ENCODE data around the gene GFAP.

Gene GFAP

GRCh38 chr17:44908761-44909326 is 6.5 kb downstream of the GFAP start:
- peaks cover 29% of the 10 kb centered on the region for H3K27me3 ChIP-seq (ENCODE audit: control insufficient read depth, insufficient read depth, low read length)
- peaks cover 26% of the 10 kb centered on the region for H3K4me1 ChIP-seq (ENCODE audit: control insufficient read depth, insufficient read depth, low read length)
- no peaks in the 10 kb centered on the region for H3K36me3 ChIP-seq (ENCODE audit: control insufficient read depth, insufficient read depth, low read length)
- H3K9ac ChIP-seq (ENCODE audit: low read length), result no peak overlapping the region
- no peak overlapping the region for H3K4me3 ChIP-seq (ENCODE audit: low read length)
- H3K9me3 ChIP-seq (ENCODE audit: control insufficient read depth, low read length), result no peaks in the 10 kb centered on the region

GRCh38 chr17:44907729-44908470 is 7.4 kb downstream of the GFAP start:
- peaks cover 26% of the 10 kb centered on the region for H3K4me1 ChIP-seq (ENCODE audit: control insufficient read depth, insufficient read depth, low read length)
- H3K27me3 ChIP-seq (ENCODE audit: control insufficient read depth, insufficient read depth, low read length), result peaks cover 20% of the 10 kb centered on the region
- no peaks in the 10 kb centered on the region for H3K36me3 ChIP-seq (ENCODE audit: control insufficient read depth, insufficient read depth, low read length)
- H3K9ac ChIP-seq (ENCODE audit: low read length), result no peak overlapping the region
- H3K9me3 ChIP-seq (ENCODE audit: control insufficient read depth, low read length), result no peaks in the 10 kb centered on the region
- H3K4me3 ChIP-seq (ENCODE audit: low read length), result no peak overlapping the region

GRCh38 chr17:44906763-44907728 is 8.3 kb downstream of the GFAP start:
- Histone ChIP-seq H3K4me3 (ENCODE audit: low read length) (no peak overlapping the region), H3K9ac (ENCODE audit: low read length) (no peak overlapping the region), H3K36me3 (ENCODE audit: control insufficient read depth, insufficient read depth, low read length) (no peaks in the 10 kb centered on the region), H3K9me3 (ENCODE audit: control insufficient read depth, low read length) (no peaks in the 10 kb centered on the region), H3K4me1 (ENCODE audit: control insufficient read depth, insufficient read depth, low read length) (peaks cover 26% of the 10 kb centered on the region), H3K27me3 (ENCODE audit: control insufficient read depth, insufficient read depth, low read length) (peaks cover 11% of the 10 kb centered on the region)

GRCh38 chr17:44906010-44906646 is 9.2 kb downstream of the GFAP start:
- H3K36me3 ChIP-seq (ENCODE audit: control insufficient read depth, insufficient read depth, low read length), result no peaks in the 10 kb centered on the region

GRCh38 chr17:44905006-44906000 is 10.0 kb downstream of the GFAP start:
- Histone ChIP-seq H3K4me3 (ENCODE audit: low read length) (no peak overlapping the region), H3K9me3 (ENCODE audit: control insufficient read depth, low read length) (no peaks in the 10 kb centered on the region), H3K36me3 (ENCODE audit: control insufficient read depth, insufficient read depth, low read length) (no peaks in the 10 kb centered on the region), H3K27me3 (ENCODE audit: control insufficient read depth, insufficient read depth, low read length) (no peaks in the 10 kb centered on the region), H3K9ac (ENCODE audit: low read length) (no peak overlapping the region), H3K4me1 (ENCODE audit: control insufficient read depth, insufficient read depth, low read length) (peaks cover 19% of the 10 kb centered on the region)

More at GRCh38 chr17:44906010-44906646, 9.2 kb downstream of the GFAP start:
- Histone ChIP-seq H3K9ac (ENCODE audit: low read length) (no peak overlapping the region), H3K4me3 (ENCODE audit: low read length) (no peak overlapping the region), H3K4me1 (ENCODE audit: control insufficient read depth, insufficient read depth, low read length) (peaks cover 20% of the 10 kb centered on the region), H3K27me3 (ENCODE audit: control insufficient read depth, insufficient read depth, low read length) (peaks cover 2% of the 10 kb centered on the region), H3K9me3 (ENCODE audit: control insufficient read depth, low read length) (no peaks in the 10 kb centered on the region)

GRCh38 chr17:44904001-44904984 is 11.0 kb downstream of the GFAP start:
- no peaks in the 10 kb centered on the region for H3K36me3 ChIP-seq (ENCODE audit: control insufficient read depth, insufficient read depth, low read length)
- H3K9ac ChIP-seq (ENCODE audit: low read length), result no peak overlapping the region
- H3K27me3 ChIP-seq (ENCODE audit: control insufficient read depth, insufficient read depth, low read length), result no peaks in the 10 kb centered on the region
- H3K4me3 ChIP-seq (ENCODE audit: low read length), result no peak overlapping the region
- H3K9me3 ChIP-seq (ENCODE audit: control insufficient read depth, low read length), result no peaks in the 10 kb centered on the region
- H3K4me1 ChIP-seq (ENCODE audit: control insufficient read depth, insufficient read depth, low read length), result peaks cover 26% of the 10 kb centered on the region

- H3K9me3 ChIP-seq (ENCODE audit: control insufficient read depth, low read length), result no peaks in the 10 kb centered on the region
- H3K36me3 ChIP-seq (ENCODE audit: control insufficient read depth, insufficient read depth, low read length), result no peaks in the 10 kb centered on the region
- peaks cover 29% of the 10 kb centered on the region for H3K4me1 ChIP-seq (ENCODE audit: control insufficient read depth, insufficient read depth, low read length)
These were observed 12.2 kb downstream of the GFAP start for GRCh38 chr17:44903012-44903685.

GRCh38 chr17:44902135-44902760 is 13.1 kb downstream of the GFAP start:
- Histone ChIP-seq H3K27me3 (ENCODE audit: control insufficient read depth, insufficient read depth, low read length) (no peaks in the 10 kb centered on the region), H3K9ac (ENCODE audit: low read length) (no peak overlapping the region)

More at GRCh38 chr17:44903012-44903685, 12.2 kb downstream of the GFAP start:
- Histone ChIP-seq H3K4me3 (ENCODE audit: low read length) (no peak overlapping the region), H3K9ac (ENCODE audit: low read length) (no peak overlapping the region), H3K27me3 (ENCODE audit: control insufficient read depth, insufficient read depth, low read length) (no peaks in the 10 kb centered on the region)

GRCh38 chr17:44901411-44901921 is 13.8 kb downstream of the GFAP start:
- H3K36me3 ChIP-seq (ENCODE audit: control insufficient read depth, insufficient read depth, low read length), result no peaks in the 10 kb centered on the region
- H3K4me1 ChIP-seq (ENCODE audit: control insufficient read depth, insufficient read depth, low read length), result peaks cover 34% of the 10 kb centered on the region
- H3K9ac ChIP-seq (ENCODE audit: low read length), result no peak overlapping the region
- no peaks in the 10 kb centered on the region for H3K9me3 ChIP-seq (ENCODE audit: control insufficient read depth, low read length)
- H3K27me3 ChIP-seq (ENCODE audit: control insufficient read depth, insufficient read depth, low read length), result no peaks in the 10 kb centered on the region
- no peak overlapping the region for H3K4me3 ChIP-seq (ENCODE audit: low read length)

More at GRCh38 chr17:44902135-44902760, 13.1 kb downstream of the GFAP start:
- H3K9me3 ChIP-seq (ENCODE audit: control insufficient read depth, low read length), result no peaks in the 10 kb centered on the region
- peaks cover 34% of the 10 kb centered on the region for H3K4me1 ChIP-seq (ENCODE audit: control insufficient read depth, insufficient read depth, low read length)
- H3K4me3 ChIP-seq (ENCODE audit: low read length), result no peak overlapping the region
- H3K36me3 ChIP-seq (ENCODE audit: control insufficient read depth, insufficient read depth, low read length), result no peaks in the 10 kb centered on the region
